HEK293T (cell line): Measurements from ENCODE around the gene CLIC3.

Experiments used
- ARNT ChIP-seq: fragments of 450-650 bp; IDR thresholded peaks from 2 replicates; pipeline ENCODE4 v1.6.1; 2017; ENCODE audit warnings: mild to moderate bottlenecking
- BHLHE40 ChIP-seq: fragments of 450-650 bp; IDR thresholded peaks from 2 replicates; pipeline ENCODE4 v1.6.1; 2016; ENCODE audit warnings: mild to moderate bottlenecking, moderate library complexity, borderline replicate concordance
- ELF4 ChIP-seq: fragments of 450-650 bp; IDR thresholded peaks from 2 replicates; pipeline ENCODE4 v1.6.1; 2017; ENCODE audit warnings: antibody characterized with exemption
- FOXA1 ChIP-seq: fragments of 450-650 bp; IDR thresholded peaks from 2 replicates; pipeline ENCODE4 v1.6.1; 2016; ENCODE audit warnings: mild to moderate bottlenecking
- FOXK2 ChIP-seq: fragments of 450-650 bp; IDR thresholded peaks from 2 replicates; pipeline ENCODE4 v1.6.1; 2016; ENCODE audit warnings: mild to moderate bottlenecking
- FOXM1 ChIP-seq: fragments of 450-650 bp; IDR thresholded peaks from 2 replicates; pipeline ENCODE4 v1.6.1; 2017; ENCODE audit warnings: mild to moderate bottlenecking, borderline replicate concordance
- LEF1 ChIP-seq: fragments of 450-650 bp; IDR thresholded peaks from 2 replicates; pipeline ENCODE4 v1.6.1; 2017; ENCODE audit warnings: mild to moderate bottlenecking, borderline replicate concordance
- NFRKB ChIP-seq: fragments of 450-650 bp; IDR thresholded peaks from 2 replicates; pipeline ENCODE4 v1.6.1; 2016; ENCODE audit warnings: mild to moderate bottlenecking, moderate library complexity
- SP1 ChIP-seq: fragments of 450-650 bp; IDR thresholded peaks from 2 replicates; pipeline ENCODE4 v1.6.1; 2017
- SUZ12 ChIP-seq: fragments of 450-650 bp; IDR thresholded peaks from 2 replicates; pipeline ENCODE4 v1.6.1; 2016; ENCODE audit warnings: mild to moderate bottlenecking
- ZNF384 ChIP-seq: fragments of 450-650 bp; IDR thresholded peaks from 2 replicates; pipeline ENCODE4 v1.6.1; 2016

DNA sequence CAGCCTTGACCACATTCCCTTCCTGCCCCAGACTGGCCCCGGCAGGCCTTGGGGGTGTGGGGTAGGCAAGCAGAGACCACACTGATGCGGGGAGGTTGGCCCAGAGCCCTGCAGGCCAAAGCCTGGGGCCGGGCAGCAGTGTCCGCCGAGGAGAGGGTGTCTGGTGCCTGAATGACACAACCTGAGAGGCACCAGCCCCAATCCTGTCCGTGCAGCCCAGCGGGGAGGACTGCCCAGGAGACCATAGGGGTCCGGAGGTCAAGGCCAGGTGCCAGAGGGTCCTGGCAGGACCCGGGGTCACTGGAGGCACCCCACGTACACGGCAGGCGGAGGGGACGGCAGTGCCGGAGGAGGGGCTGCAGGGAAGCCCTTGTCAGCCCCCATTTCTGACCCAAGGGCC lies 24.6 kb downstream of the CLIC3 start:
- TF ChIP-seq SUZ12: no peak
- no peak for TF ChIP-seq ZNF384
- TF ChIP-seq FOXM1: no peak
- TF ChIP-seq BHLHE40: no peak
- TF ChIP-seq ARNT: no peak
- TF ChIP-seq FOXK2: no peak
- TF ChIP-seq LEF1: no peak
- TF ChIP-seq NFRKB: no peak
- no peak for TF ChIP-seq ELF4
- no peak for TF ChIP-seq FOXA1
- TF ChIP-seq SP1: no peak
